ENCODE measurements around the gene ZCCHC14.
"Not testable (repeated sequence)": the region's sequence is repeated elsewhere in the genome, so short reads cannot be mapped to it uniquely, and the experiment has no call there.

Gene ZCCHC14

DNA sequence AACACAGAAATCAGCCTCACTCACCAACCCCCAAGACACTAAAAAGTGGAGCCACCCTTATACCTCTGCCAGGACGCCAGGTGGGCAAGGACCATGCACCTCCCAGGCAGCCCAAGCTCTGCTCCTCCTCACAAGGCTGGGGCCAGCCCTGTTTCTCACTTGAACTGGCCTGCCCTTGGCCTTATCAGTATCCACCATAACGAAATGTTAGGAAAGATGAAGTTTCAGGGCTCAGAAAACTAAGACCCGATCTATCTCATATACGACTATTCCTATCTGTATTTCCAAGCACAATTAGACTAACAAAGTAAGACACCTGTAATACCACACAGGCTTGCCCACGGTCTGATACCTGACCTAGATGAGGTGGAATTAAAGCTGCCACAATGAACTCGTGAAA lies 116.2 kb downstream of the ZCCHC14 start:
- no peak for DNase-seq

DNA sequence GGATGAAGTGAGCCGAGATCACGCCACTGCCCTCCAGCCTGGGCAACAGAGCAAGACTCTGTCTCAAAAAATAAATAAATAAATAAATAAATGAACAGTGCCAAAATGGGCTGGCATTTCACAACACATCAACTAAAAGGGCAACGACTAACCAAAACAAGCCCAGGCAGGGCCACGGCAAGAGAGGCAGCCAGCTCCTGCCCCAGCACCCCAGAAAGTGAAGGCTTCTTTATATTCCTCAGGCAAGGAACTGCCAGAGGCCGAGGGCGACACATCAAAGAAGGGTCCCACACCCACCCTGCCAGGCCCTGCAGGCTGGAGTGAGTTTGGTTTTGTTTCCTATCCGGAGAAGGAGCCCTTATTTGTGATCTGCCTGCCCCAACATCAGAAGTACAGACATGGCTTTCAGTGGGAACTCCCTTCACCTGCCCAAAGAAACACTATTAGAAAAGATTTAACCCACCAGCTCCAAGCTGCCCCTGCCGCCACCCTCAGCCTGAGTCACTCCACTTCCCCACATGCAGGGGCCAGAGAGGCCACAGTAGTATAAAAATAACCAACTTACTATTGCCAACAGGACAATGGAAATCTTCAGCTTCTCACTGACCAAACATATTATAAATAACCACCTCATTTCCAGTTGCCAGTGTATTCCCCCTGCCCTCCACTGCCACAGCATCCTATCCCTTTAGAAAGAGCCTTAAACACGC lies 117.2 kb downstream of the ZCCHC14 start:
- DNase-seq = no peak

DNA sequence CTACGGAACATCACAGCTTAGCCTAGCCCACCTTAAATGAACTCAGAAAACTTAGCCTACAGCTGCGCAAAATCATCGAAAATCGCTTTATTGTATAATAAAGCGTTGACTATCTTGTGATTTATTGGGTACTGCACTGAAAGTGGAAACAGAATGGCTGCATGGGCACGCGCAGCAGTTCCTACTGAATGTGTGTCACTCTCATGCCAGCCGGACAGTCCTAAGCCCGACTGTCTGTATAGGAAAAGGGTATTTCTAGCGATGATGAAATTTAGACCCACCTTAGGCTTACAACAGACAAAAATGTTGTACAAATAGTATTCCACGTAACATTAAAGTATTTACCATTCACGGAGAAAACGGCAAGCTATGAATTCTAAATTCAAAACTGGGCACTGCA lies 118.5 kb downstream of the ZCCHC14 start:
- DNase-seq = no peak

DNA sequence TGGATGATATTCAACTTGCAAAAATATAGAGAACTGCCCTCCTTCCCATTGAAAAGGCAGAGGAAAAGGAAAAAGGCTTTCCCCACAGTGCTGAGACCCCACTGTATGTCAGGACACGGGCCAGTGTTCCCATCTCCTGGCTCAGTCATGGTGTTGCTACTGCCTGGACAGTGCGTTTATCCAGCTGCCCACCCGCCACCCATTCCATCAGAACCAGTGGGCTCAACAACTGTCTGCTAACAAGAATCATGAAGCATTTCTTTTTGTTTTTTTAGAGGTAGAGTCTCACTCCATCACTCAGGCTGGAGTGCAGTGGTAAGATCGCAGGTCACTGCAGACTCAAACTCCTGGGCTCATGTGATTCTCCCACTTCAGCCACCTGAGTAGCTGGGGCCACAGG lies 120.5 kb downstream of the ZCCHC14 start:
- no peak for DNase-seq

DNA sequence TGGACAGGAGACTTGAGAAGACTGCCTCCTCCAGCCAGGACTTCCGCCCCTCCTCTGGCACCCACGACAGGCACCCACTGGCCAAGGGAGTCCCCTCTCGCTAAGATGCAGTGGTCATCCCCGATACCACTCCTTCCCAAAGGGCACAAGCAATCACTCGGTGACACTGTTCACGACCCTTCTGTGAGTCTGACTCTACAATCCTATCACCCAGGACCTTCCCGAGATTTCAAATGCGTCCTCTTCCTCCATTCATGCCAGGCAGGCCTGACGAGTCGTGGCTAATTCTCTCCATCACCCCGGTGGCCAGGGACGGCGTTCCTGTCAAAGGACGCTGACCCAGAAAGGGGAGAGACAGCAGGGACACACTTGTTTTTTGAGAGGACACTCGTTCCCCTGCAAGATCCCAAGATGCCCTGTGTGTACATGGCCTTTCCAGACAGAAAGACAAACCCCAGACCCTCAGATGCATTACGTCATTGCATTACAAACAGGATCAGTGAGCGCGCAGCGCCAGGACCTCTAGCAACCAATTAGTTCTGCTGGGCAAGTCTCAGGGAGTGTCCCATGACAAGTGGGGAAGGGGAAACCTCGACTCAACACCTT lies 121.5 kb downstream of the ZCCHC14 start:
- DNase-seq = no peak

DNA sequence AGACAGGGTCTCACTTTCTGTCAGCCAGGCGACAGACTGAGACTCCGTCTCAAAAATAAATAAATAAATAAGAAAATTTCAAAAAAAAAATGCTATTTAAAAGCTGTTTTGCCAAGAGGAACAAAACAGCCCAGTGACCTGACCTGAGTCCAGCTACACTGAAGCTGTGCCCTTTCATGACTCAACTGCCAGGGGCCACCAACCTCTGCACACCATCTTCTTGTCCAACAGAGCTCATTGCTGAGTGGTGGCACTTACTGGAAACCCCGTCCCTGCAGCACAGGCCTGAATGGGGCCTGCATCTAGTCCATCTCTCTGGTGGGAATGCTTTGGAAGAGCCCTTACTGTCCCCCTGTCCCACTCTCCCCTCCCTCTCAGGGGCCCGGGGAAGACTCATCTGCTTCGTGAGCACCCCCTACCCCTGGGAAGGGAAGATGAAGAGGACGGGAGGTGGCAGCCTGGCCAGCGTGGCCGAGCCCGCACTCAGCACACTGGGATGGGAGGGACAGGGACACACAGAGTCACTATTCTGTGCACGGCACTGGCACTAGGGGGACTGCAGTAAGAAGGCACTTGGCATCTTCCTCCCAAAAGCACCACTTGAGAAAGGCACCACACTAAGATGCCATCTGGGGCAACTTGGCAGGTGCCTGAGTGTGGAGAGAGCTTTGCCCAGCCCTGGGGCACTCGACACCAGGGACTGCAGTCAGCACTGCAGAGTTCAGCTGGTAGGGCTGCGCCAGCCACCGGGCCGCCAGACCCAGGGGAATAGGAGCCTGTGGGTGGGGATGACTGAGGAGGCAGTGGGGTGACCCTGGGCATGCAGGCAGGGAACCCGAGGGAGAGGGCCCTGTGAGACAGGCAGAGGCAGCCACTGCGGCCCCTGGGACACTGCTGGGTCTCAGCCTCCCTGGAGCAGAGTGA lies 122.8 kb downstream of the ZCCHC14 start:
- DNase-seq = no peak

DNA sequence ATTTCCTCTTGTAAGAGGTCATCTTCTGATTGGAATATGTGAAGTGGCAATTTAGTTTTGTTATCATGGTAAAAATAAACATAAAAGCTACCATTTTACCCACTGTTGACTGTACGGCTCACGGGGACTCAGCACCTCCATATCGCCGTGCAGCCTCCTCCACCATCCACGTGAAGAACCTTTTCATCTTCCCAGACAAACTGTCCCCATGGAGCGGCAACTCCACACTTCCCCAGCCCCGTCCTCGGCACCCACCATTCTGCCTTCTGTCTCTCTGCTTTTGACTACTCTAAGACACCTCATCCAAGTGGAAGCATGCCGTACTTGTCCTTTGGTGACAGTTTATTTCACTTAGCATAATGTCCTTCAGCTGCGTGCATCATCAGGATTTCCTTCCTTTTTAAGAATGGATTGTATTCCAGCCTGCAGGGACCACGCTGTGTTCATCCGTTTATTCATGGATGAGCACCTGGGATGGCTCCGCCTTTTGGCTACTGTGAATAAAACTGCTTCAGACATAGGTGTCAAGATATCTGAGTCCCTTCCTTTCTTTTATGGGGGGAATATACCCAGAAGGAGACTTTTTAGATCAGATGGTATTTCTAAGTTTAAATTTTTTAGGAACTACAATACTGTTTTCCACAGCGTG lies 123.6 kb downstream of the ZCCHC14 start:
- DNase-seq = no peak

DNA sequence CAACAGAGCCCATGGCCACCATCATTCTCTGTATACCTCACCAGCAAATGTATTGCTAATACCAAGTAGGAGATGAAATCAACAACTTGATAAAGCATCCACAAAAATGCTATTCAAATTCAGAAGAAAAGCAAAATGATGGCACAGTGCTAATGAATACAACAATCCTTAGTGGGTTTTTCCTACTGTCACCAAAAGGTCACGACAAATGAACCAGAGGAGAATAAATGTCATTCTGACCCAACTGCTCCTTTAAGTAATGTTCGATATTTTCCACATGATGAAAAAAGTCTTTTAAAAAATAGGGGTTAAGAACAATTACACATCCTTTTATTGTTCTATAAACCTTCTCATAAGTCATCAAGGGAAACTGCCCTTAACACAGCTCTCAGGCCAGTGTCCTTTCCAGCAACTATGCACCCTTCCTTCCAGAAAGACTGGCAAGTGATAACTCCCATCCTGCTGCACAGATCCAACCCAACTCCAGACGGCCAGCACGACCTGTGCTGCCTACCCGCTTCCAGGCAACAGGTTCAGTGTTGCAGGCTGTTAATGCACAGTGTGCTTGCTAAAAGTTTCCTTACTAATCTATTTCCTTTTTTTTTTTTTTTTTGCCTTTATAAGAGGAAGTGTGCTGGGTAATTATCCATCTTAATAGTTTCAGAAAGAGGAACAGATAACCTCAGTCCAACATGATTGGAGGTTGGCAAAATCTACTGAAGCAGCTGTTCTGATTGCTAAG lies 124.6 kb downstream of the ZCCHC14 start:
- DNase-seq = no peak

DNA sequence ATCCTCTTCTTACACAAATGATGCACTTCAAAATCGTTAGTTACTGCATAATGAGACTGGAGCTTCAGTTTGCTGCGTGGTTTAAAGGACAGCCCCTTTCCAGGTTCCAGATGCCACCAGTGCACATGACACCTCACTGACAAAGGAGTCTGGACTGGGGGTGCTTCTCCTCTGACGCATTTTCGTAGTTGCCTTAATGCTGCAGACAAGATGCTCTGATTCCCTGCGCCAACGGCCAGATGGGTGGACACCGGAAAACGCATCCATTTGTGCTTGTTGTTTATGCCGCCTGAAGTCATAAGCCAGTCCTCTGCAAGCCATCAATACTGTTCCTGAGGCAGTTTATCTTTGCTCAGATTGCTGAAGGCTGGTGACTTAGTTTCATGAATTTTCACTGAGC lies 125.3 kb downstream of the ZCCHC14 start:
- DNase-seq = no peak

DNA sequence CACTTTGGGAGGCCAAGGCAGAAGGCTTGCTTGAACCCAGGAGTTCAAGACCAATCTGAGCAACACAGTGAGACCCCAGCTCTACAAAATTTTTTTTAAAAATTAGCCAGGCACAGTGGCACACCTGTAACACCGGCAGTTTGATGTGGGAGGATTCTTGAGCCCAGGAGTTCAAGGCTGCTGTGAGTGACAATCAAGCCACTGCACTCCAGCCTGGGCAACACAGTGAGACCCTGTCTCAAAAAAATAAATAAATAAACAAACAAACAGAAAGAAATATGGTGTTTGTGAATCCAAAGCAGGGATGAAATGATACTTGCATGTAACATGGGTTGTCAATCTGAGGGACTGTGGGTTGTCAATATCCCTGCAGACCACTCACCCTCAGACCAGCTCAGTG lies 125.9 kb downstream of the ZCCHC14 start:
- DNase-seq = no peak

DNA sequence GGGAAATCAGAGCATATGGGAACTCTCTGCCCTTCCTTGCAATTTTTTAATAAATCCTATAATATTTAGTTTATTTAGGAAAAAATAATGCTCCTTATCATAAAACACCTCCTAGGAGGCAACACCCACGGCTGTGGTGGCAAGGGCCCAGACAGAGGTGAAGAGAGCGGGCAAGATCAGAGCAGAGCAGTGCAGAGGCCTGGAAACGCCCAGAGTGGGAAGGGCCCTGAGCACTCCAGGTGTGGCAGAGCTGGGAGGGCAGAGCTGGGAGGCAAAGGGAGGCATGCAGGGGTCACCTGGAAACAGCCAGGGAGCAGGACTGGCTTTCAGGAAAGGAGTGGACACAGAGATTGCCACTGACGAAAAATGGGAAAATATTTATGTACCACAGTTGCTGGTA lies 126.5 kb downstream of the ZCCHC14 start:
- no peak for DNase-seq

DNA sequence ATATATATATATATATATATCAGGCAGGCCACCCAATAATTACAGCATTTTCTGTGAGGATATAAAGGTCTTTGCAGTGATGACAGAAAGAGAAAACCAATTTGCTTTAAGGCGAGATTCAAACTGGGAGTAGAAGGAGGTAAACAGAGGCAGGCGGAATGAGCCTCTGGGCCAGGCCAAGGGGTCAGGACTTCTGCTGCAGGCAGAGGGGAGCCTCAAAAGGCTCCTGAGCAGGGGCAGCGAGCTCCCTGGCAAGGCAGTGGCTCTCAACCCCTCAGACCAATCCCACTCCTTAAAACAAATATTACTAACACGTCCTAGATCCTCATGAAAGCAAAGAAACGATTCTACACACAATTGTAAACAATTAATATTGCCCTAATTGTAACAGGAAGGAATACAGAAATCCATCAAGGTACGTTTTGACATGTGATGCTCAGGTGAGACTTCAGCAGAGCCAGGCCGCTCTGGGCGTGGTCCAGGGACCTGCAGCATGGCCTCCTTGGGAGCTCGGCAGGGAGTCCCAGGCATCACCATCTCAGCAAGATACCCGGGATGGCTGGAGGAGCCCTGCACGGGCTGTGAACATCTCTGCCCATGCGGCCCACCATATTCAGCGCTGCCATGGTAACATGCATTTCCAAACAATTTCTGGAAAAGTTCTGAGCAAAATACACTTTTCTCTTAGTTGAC lies 127.7 kb downstream of the ZCCHC14 start:
- DNase-seq = no peak

DNA sequence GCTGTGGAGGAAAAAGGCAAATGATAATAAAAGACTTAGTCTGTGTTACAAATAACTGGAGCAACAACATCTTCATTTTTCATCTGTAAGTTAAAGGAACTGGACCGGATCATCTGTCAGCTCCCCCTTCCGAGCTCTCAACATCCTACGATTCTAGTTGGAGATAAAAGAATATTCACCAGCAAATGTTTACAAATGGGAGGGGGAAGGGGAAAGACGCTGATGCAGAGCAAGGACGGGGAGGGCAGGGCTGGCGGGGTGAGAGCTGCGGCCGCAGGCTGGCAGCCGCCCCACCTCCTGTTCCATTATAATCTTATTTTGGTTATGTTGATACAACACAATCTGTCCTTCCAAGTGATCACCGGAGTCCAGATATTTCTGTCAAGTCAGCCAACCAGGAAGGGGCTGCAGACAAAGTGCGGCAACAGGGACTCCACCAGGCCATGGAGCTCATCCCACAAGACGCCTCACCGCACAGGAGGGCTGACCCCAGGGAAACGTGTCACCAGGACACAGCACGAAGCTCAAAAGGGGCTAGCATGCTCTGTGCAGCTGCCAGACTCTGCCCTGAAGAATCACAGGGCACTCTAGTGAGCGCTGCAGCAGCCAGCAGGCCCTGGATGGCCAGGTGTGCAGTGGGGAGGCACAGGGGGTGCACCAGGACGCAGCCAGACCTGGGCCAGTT lies 128.9 kb downstream of the ZCCHC14 start:
- no peak for DNase-seq

DNA sequence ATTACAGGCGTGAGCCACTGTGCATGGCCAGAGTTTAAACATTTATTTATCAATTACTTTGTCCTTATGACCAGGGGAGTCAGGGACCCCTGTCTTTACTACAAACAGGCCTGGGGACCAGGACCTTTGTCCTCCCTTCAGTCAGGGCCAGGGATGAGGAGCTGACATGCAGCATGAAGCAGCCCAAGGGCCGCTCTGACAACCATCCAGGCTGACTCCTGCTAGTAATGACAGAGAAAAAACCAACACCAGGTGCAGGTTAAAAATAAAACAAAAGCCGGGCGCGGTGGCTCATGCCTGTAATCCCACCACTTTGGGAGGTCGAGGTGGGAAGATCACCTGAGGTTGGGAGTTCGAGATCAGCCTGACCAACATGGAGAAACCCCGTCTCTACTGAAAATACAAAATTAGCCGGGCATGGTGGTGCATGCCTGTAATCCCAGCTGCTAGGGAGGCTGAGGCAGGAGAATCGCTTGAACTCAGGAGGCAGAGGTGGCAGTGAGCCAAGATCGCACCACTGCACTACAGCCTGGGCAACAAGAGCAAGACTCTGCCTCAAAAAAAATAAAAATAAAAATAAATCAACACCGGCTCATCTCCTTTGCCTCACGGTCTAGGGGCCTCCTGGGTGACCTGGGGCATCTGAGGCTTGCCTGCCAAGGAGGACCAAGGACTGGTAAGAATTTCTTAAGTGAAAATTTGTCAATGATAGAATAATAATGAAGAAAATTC lies 129.8 kb downstream of the ZCCHC14 start:
- DNase-seq = not testable (repeated sequence)

DNA sequence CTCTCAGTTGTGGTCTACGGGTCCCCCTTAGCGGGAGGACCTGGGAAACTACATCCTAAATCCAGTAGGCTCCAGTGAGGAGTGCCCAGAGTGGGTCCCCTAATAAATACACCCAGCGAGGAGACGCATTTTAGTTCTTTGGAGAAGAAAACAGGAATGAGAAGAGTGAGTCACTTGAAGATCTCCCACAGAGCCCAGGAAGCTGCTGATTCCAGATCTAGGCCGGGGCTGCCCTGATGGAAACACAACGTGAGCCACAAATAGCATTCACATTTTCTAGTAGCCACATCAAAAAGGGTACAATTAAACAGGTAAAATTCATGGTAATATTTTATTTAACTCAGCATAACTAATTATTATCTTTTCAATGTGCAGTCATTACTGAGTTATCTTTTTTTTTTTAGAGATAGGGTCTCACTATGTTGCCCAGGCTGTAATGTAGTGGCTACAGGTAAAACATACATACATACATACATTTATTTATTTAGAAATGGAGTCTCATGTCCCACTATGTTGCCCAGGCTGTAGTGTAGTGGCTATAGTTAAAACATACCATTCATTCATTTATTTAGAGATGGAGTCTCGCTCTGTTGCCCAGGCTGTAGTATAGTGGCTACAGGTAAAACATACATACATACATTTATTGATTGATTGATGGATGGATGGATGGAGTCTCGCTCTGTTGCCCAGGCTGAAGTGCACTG lies 130.8 kb downstream of the ZCCHC14 start:
- no peak for DNase-seq

DNA sequence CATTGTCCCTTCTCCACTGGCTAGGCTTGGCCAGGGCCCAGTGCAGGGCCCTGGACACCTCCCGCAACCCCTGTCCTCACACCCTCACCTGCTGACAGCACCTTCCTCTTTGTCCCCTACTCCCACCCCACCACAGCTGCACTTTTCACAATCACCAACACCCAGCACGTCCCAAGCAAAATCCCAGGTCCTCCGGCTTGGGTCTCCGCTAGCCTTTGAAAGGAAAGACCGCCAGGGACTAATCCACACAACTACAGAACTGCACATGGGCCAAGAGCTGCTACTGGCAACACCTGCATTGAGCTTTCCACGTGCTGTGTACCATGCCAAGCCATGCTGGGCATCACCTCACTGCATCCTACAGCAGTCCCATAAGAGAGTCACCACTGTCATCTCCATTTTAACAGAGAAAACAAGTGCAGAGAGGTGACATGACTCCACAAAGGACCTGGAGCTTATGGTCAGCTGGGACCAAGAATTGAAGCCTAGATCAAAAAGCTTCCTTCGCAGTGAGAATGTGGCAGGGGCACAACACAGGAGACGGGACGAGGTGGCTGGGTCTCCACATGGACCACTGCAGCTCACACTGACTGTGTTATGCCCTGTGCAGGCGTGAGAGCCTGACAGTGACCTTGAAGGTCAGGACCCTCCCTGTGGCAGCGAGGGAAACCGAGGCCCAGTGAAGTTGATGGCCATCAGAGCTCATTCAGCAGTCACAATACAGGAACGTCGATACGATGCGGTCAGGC lies 131.8 kb downstream of the ZCCHC14 start:
- no peak for DNase-seq

DNA sequence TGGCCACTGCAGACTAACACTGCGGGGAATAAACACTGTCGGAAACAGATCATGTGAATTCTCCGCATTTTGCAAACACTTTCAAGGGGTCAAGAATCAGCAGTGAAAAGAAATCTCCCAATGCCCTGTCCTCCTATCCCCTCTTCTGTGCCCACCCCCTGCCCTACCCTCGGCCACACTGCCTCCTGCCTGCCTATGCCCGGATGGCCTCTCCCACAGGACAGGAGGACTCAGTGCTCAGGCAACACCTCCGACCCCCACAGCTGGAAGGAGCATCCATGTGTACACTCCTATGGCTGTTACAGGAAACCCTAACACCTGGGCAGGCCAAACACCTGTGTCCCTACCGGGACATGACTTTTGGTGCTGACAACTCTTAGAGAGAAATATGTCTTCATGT lies 133.7 kb downstream of the ZCCHC14 start:
- no peak for DNase-seq

DNA sequence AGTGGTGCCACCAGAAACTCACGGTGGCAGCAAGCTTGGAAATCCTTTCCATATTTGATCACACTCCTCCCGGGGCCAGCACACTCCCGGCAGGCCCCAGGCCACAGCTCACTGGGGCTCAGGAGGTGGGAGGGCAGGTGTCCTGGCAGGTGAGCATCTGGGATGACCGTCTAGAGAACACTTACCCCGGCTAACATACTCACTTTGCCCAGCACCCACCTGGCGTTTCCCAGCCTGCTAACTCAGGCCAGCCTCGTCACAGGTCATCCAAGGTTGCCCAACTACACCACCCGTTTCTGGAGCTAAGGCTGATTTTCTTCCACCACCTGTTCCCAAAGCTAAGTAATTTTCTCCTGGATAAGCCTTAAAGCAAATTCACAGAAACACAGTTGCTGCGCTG lies 134.1 kb downstream of the ZCCHC14 start:
- DNase-seq = no peak

DNA sequence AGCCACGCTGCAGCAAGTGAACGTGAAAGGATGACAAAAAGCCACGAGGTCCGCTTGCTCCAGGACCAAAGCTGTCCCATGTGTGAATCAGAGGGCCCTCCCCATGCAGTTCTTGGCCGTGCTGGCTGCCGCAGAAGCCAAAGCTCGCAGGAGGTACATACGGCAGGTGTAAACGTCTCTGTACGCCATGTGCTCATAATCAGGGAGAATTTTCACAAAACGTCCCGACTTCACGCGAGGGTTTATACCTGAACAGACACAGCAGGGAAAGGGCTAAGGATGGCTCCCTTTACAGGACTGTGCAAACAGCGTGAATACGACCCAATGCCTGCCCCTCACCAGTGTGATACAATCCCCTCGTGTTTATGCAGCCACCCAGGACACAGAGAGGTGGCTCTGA lies 134.6 kb downstream of the ZCCHC14 start:
- no peak for DNase-seq
